Measurements from ENCODE around the gene MPHOSPH9. TPM values are rescaled to one million over a fixed set of nuclear protein-coding genes. Genes with fewer than 3 reads are reported as not detected.

MPHOSPH9 gene, protein sequence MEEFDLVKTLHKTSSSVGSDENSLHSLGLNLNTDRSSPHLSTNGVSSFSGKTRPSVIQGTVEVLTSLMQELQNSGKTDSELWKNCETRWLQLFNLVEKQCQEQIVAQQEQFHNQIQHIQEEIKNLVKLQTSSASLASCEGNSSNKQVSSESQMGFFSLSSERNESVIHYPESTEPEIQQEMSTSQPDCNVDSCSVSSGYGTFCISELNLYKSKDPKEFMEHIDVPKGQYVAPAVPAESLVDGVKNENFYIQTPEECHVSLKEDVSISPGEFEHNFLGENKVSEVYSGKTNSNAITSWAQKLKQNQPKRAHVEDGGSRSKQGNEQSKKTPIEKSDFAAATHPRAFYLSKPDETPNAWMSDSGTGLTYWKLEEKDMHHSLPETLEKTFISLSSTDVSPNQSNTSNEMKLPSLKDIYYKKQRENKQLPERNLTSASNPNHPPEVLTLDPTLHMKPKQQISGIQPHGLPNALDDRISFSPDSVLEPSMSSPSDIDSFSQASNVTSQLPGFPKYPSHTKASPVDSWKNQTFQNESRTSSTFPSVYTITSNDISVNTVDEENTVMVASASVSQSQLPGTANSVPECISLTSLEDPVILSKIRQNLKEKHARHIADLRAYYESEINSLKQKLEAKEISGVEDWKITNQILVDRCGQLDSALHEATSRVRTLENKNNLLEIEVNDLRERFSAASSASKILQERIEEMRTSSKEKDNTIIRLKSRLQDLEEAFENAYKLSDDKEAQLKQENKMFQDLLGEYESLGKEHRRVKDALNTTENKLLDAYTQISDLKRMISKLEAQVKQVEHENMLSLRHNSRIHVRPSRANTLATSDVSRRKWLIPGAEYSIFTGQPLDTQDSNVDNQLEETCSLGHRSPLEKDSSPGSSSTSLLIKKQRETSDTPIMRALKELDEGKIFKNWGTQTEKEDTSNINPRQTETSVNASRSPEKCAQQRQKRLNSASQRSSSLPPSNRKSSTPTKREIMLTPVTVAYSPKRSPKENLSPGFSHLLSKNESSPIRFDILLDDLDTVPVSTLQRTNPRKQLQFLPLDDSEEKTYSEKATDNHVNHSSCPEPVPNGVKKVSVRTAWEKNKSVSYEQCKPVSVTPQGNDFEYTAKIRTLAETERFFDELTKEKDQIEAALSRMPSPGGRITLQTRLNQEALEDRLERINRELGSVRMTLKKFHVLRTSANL
- total RNA-seq = 100 to 1,000 TPM; 129 to 186 TPM

DNA sequence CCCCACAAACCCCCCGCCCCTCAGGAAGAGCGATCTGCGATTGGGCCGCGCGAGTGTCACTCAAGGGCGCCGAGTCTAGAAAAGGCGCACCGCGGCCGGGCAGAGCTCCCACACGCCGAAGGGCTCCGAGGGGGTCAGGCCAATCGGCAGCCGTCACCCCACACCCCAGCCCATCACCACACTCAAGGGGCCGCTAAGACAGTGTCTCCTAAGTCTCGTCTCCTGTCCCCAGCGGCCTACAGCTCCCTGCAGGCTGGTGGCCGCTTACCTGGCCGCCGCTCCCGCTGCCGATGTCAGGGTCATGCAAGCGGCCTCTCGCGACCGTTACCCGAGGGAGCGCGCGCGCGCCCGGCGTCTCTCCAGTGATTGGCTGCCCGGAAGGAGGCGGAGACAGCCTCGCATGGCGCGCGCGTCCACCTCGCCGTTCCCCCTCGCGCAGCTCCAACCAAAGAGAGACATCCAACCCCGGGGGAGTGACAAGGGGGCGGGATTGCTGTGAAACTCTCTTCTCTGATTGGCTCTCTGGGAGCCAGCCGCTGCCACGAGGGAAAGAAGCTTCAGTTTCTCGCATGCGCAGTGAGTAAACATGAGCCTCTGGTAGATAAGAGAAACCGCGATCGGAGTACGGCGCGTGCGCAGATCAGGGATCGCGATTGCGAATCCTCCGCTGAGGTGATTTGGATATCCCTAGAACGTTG is at the start of gene MPHOSPH9, which contains the start of gene MTRFR:
TSS of gene MPHOSPH9 (minus strand) at position 335 of the 698 bp plus-strand sequence. CDS start 2,777 bp downstream, outside the sequence.
TSS of gene MTRFR (plus strand) at position 630 of the 698 bp plus-strand sequence. CDS start 20,239 bp downstream, outside the sequence.
- H3K4me1 Mint-ChIP-seq = peaks cover 62% of the 10 kb centered on the region
- H3K27me3 Mint-ChIP-seq = no peaks in the 10 kb centered on the region
- H3K36me3 Mint-ChIP-seq = peaks cover 46% of the 10 kb centered on the region

GRCh38 chr12:123282111-123282510 is 49.2 kb upstream of the MPHOSPH9 start:
- no peak for ATAC-seq
- no peak for DNase-seq
- H3K27ac Mint-ChIP-seq = no peak overlapping the region
- no peaks in the 10 kb centered on the region for H3K9me3 Mint-ChIP-seq (ENCODE audit: low read depth)
- no peaks in the 10 kb centered on the region for H3K36me3 Mint-ChIP-seq
- H3K4me1 Mint-ChIP-seq = peaks cover 6% of the 10 kb centered on the region
- no peaks in the 10 kb centered on the region for H3K27me3 Mint-ChIP-seq
- H3K4me3 Mint-ChIP-seq = no peak overlapping the region
- CTCF ChIA-PET = no interaction called here

More for the DNA sequence above, at the start of gene MPHOSPH9, which contains the start of gene MTRFR:
- peak; percentile 91 for ATAC-seq
- H3K27ac Mint-ChIP-seq = peak within 1 kb of the TSS; percentile 98
- CTCF ChIA-PET = interaction anchor here (0.7 to 5.9 kb wide), 13 partner anchors 10 to 349 kb away, joined by 3 to 43 read pairs (median 3); partner anchors contain the start of gene OGFOD2
- H3K9me3 Mint-ChIP-seq (ENCODE audit: low read depth) = no peaks in the 10 kb centered on the region
- peak within 1 kb of the TSS; percentile 98 for H3K4me3 Mint-ChIP-seq
- DNase-seq = peak; percentile 100

- Mint-ChIP-seq H3K27me3 (no peaks in the 10 kb centered on the region), H3K4me1 (peaks cover 6% of the 10 kb centered on the region), H3K9me3 (ENCODE audit: low read depth) (no peaks in the 10 kb centered on the region), H3K36me3 (no peaks in the 10 kb centered on the region), H3K27ac (no peak overlapping the region), H3K4me3 (no peak overlapping the region)
- DNase-seq (no peak), ATAC-seq (no peak)
- CTCF ChIA-PET = no interaction called here
Observed at GRCh38 chr12:123280971-123281370, 48.0 kb upstream of the MPHOSPH9 start.

- H3K27ac Mint-ChIP-seq = peak overlapping the region; percentile 73
- H3K4me3 Mint-ChIP-seq = peak overlapping the region; percentile 7
- H3K9me3 Mint-ChIP-seq (ENCODE audit: low read depth) = no peaks in the 10 kb centered on the region
- CTCF ChIA-PET = no interaction called here
- H3K36me3 Mint-ChIP-seq = no peaks in the 10 kb centered on the region
- DNase-seq = no peak
- H3K27me3 Mint-ChIP-seq = no peaks in the 10 kb centered on the region
- ATAC-seq = peak; percentile 68
- peaks cover 6% of the 10 kb centered on the region for H3K4me1 Mint-ChIP-seq
Observed at GRCh38 chr12:123278101-123278627, 45.2 kb upstream of the MPHOSPH9 start.

DNA sequence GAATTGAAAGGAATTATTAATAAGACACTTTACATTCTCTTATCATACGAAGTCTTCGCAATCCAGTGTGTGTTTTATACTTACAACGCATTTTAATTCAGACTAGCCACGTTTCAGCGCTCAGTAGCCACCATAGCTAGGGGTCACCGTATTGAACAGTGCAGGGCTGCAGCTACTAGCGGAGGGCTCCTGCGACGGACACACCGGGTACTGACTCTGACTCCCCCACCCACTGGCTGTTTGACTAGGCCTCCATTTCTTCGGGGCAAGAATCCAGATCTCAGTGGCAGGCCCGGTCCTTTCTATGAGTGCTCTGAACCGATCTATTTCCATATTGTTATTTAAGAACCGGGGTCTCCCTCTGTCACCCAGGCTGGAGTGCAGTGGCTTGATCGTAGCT is 40.2 kb upstream of the MPHOSPH9 start:
- ATAC-seq = no peak
- H3K27ac Mint-ChIP-seq = no peak overlapping the region
- no peaks in the 10 kb centered on the region for H3K9me3 Mint-ChIP-seq (ENCODE audit: low read depth)
- H3K27me3 Mint-ChIP-seq = no peaks in the 10 kb centered on the region
- H3K4me3 Mint-ChIP-seq = no peak overlapping the region
- H3K36me3 Mint-ChIP-seq = no peaks in the 10 kb centered on the region
- CTCF ChIA-PET = no interaction called here
- no peak for DNase-seq
- H3K4me1 Mint-ChIP-seq = peaks cover 21% of the 10 kb centered on the region

GRCh38 chr12:123271001-123271668 is 38.2 kb upstream of the MPHOSPH9 start:
- no peak overlapping the region for H3K27ac Mint-ChIP-seq
- peaks cover 18% of the 10 kb centered on the region for H3K4me1 Mint-ChIP-seq
- H3K36me3 Mint-ChIP-seq = no peaks in the 10 kb centered on the region
- no peaks in the 10 kb centered on the region for H3K9me3 Mint-ChIP-seq (ENCODE audit: low read depth)
- ATAC-seq (peak; percentile 86), DNase-seq (peak; percentile 84)
- peak overlapping the region; percentile 78 for H3K4me3 Mint-ChIP-seq
- CTCF ChIA-PET = interaction anchor here (1.1 to 2.1 kb wide), 2 partner anchors 94 to 349 kb away, joined by 5 to 11 read pairs; partner anchors contain the start of gene SBNO1
- no peaks in the 10 kb centered on the region for H3K27me3 Mint-ChIP-seq

DNA sequence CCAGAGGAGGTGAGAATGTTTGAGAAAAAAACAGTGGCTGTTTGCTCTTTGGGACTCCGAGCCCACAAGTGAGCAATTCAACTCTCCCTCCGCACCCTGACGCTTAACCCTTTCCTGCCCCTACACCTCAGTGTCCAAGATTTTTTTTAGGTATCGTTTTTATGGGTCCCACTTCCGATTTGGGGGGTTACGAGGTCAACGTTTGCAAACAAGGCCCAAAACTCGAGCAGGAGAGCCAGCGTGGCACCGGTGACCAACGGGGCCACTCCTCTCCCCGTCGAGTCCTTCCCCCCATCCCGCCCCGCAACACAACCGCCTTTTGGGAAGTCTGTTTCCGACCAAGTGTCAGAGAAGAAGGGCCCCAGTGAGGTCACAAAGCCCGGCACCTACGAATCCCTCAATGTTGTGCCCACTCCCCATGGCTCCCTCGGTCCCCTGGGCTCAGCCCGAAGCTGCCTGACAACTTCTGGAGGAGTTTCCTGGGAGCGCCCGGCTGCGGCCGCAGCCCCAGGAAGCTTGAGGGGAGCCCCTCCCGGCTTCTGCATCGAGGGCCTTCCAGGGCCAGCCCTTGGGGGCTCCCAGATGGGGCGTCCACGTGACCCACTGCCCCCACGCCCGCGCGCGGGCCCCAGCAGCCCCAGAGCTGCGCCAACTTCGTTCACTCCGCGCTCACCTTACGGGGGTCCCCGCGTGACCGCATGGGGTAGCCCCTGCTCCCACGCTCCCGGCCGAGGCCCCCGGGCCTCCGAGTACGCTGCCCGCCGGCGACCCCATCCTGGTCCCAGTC is 37.5 kb upstream of the MPHOSPH9 start:
- Mint-ChIP-seq H3K36me3 (no peaks in the 10 kb centered on the region), H3K4me3 (peak overlapping the region; percentile 78), H3K27ac (peak overlapping the region; percentile 67), H3K27me3 (no peaks in the 10 kb centered on the region), H3K9me3 (ENCODE audit: low read depth) (no peaks in the 10 kb centered on the region), H3K4me1 (peaks cover 18% of the 10 kb centered on the region)
- DNase-seq (peak; percentile 49), ATAC-seq (peak; percentile 18)
- CTCF ChIA-PET = interaction anchor here (0.6 to 2.7 kb wide), 9 partner anchors 17 to 350 kb away, joined by 3 to 15 read pairs (median 4); partner anchors contain the start of genes OGFOD2 and SBNO1

DNA sequence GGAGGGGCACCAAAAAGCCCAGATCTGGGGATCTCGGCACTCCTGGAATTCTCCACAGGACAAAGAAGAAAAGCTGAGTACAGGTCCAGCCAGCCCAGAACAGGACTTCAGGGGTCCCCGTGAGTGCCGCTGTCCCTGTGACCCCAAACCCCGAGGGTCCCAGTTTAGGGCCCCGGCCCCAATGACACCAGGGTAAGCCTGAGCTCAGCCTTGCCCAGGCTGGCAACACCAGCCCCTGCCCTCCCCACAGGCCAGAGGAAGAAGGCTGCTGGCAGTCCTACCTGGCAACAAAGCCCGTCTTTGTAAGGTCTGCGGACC is 36.9 kb upstream of the MPHOSPH9 start:
- Mint-ChIP-seq H3K4me3 (peak overlapping the region; percentile 78), H3K27ac (peak overlapping the region; percentile 67), H3K9me3 (ENCODE audit: low read depth) (no peaks in the 10 kb centered on the region), H3K27me3 (no peaks in the 10 kb centered on the region), H3K36me3 (no peaks in the 10 kb centered on the region), H3K4me1 (peaks cover 18% of the 10 kb centered on the region)
- ATAC-seq = no peak
- DNase-seq = no peak
- CTCF ChIA-PET = interaction anchor here (0.6 to 2.7 kb wide), 9 partner anchors 18 to 350 kb away, joined by 3 to 15 read pairs (median 4); partner anchors contain the start of genes OGFOD2 and SBNO1

DNA sequence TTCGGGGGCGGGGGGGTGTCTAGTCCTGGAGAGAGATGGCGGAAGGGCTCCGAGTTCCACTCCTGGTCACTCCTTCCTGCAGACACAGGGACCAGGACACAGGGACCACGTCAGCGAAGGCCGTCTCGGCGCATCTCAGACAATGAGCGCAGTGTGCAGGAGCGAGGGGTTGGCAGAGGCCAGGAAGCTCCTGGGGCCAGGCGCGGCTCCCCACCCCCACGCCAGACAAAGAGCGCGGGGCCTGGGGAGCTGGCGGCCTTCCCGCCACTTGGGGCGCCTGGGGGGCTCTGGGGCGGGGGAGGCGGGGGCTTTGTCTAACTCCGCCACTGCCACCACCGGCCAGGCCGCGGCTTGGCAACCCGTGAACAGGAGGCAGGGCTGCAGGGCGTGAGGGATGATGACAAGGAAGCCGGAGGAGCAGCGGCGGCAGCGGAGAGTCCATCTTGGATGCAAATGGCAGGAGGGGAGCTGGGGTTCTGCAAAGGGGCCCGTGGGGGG is 36.5 kb upstream of the MPHOSPH9 start:
- Mint-ChIP-seq H3K4me1 (peaks cover 18% of the 10 kb centered on the region), H3K36me3 (peaks cover under 1% of the 10 kb centered on the region), H3K27ac (peak overlapping the region; percentile 67), H3K4me3 (peak overlapping the region; percentile 78), H3K9me3 (ENCODE audit: low read depth) (no peaks in the 10 kb centered on the region), H3K27me3 (no peaks in the 10 kb centered on the region)
- CTCF ChIA-PET = interaction anchor here (1.2 to 2.7 kb wide), 7 partner anchors 31 to 349 kb away, joined by 3 to 15 read pairs (median 4); partner anchors contain the start of genes OGFOD2 and SBNO1
- ATAC-seq (no peak), DNase-seq (peak; percentile 54)

DNA sequence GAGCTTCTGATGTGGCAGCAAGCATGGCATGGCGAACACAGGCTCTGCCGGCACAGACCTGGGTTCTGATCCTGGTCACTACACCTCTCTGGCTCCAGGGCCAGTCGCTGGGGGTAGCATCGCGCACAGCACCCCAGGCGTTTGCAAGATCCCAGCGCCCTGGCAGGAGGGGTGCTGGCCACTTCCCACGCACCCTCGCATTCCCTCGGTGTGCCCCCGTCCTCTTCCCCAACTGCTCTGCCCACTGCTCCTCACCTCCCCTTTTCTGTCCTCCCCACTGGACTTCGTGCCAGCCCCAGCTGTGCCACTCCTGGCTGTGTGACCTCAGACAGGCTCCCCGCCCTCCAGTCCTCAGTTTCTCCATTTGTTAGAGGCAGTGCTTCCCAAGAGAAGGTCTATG is 35.9 kb upstream of the MPHOSPH9 start:
- Mint-ChIP-seq H3K4me3 (no peak overlapping the region), H3K4me1 (peaks cover 18% of the 10 kb centered on the region), H3K27me3 (no peaks in the 10 kb centered on the region), H3K9me3 (ENCODE audit: low read depth) (no peaks in the 10 kb centered on the region), H3K36me3 (peaks cover 2% of the 10 kb centered on the region), H3K27ac (peak overlapping the region; percentile 36)
- CTCF ChIA-PET = interaction anchor here (1.2 to 2.7 kb wide), 4 partner anchors 31 to 332 kb away, joined by 3 to 15 read pairs (median 9); partner anchors contain the start of gene SBNO1
- no peak for ATAC-seq
- DNase-seq = no peak
